Endometrium (tissue), 2 donors: ENCODE measurements around the gene MAT2A.

Experiments
- FAIRE-seq: peaks from 2 replicates; lab custom pipeline; 2012; peaks lifted over from hg19 to GRCh38; lab: Jason Lieb, UNC
- donor health status: control.
- donor health status: control.

MAT2A gene

GRCh38 chr2:85538507-85539360 lies at the start of gene MAT2A:
Gene MAT2A (plus strand): TSS chr2:85539168. CDS start chr2:85539288, 120 bp downstream.
- FAIRE-seq = no peak

GRCh38 chr2:85490861-85491755 lies 47.9 kb upstream of the MAT2A start:
- no peak for FAIRE-seq

- FAIRE-seq = no peak
Measured at GRCh38 chr2:85496436-85496835, 42.5 kb upstream of the MAT2A start.

- no peak for FAIRE-seq
Measured at GRCh38 chr2:85497944-85498630, 40.9 kb upstream of the MAT2A start.

GRCh38 chr2:85501248-85501647 lies 37.7 kb upstream of the MAT2A start:
- no peak for FAIRE-seq

GRCh38 chr2:85502720-85503119 lies 36.2 kb upstream of the MAT2A start:
- no peak for FAIRE-seq

GRCh38 chr2:85503168-85503850 lies 35.7 kb upstream of the MAT2A start:
- no peak for FAIRE-seq

- FAIRE-seq = no peak
Measured at GRCh38 chr2:85503851-85504777, 34.9 kb upstream of the MAT2A start.

GRCh38 chr2:85504778-85505261 lies 34.1 kb upstream of the MAT2A start:
- FAIRE-seq = no peak

GRCh38 chr2:85505551-85506238 lies 33.3 kb upstream of the MAT2A start:
- no peak for FAIRE-seq

GRCh38 chr2:85506768-85507181 lies 32.2 kb upstream of the MAT2A start:
- no peak for FAIRE-seq

GRCh38 chr2:85511008-85511811 lies 27.8 kb upstream of the MAT2A start:
- no peak for FAIRE-seq

- no peak for FAIRE-seq
Measured at GRCh38 chr2:85514323-85514722, 24.6 kb upstream of the MAT2A start.

- FAIRE-seq = no peak
Measured at GRCh38 chr2:85516653-85517389, 22.1 kb upstream of the MAT2A start.

- FAIRE-seq = no peak
Measured at GRCh38 chr2:85522090-85522647, 16.8 kb upstream of the MAT2A start.

GRCh38 chr2:85523062-85523902 lies 15.7 kb upstream of the MAT2A start:
- FAIRE-seq = no peak

- no peak for FAIRE-seq
Measured at GRCh38 chr2:85523903-85524335, 15.0 kb upstream of the MAT2A start.
